ENCODE results near the gene DENND1B. TPM values are rescaled to one million over a fixed set of nuclear protein-coding genes. Genes with fewer than 3 reads are reported as not detected.
"Not testable (repeated sequence)": the region's sequence is repeated elsewhere in the genome, so short reads cannot be mapped to it uniquely, and the experiment has no call there.

DENND1B gene
- total RNA-seq, 1 experiment from 2014 or later: 20.9 TPM

GRCh38 chr1:197768014-197768805 lies 7.1 kb downstream of the DENND1B start:
- no TSS peak for BruUV-seq (replicated peaks)
- TF ChIP-seq CTCF (IDR thresholded peaks at IDR 0.05; ENCODE audit: unreplicated experiment): no peak
- Mint-ChIP-seq H3K27me3 (ENCODE audit: insufficient read depth, unreplicated experiment) (no peaks in the 10 kb centered on the region), H3K36me3 (ENCODE audit: insufficient read depth, unreplicated experiment) (peaks cover 11% of the 10 kb centered on the region), H3K9me3 (ENCODE audit: unreplicated experiment) (no peaks in the 10 kb centered on the region), H3K27ac (ENCODE audit: low read depth, unreplicated experiment) (peak overlapping the region; percentile 27), H3K4me3 (ENCODE audit: unreplicated experiment) (no peak overlapping the region), H3K4me1 (ENCODE audit: insufficient read depth, unreplicated experiment) (peaks cover 30% of the 10 kb centered on the region)
- ChIA-PET CTCF (interaction anchor here (0.7 to 1.5 kb wide), 4 partner anchors 13 to 157 kb away, joined by 3 to 5 read pairs (median 4); no protein-coding TSS in a partner anchor), POLR2A (interaction anchor here (0.5 to 0.7 kb wide), 3 partner anchors 21 to 77 kb away, joined by 3 to 6 read pairs (median 4); no protein-coding TSS in a partner anchor)
- no peak for DNase-seq (ENCODE audit: unreplicated experiment)
- intact Hi-C loops (cut with micrococcal nuclease): no loop called here

DNA sequence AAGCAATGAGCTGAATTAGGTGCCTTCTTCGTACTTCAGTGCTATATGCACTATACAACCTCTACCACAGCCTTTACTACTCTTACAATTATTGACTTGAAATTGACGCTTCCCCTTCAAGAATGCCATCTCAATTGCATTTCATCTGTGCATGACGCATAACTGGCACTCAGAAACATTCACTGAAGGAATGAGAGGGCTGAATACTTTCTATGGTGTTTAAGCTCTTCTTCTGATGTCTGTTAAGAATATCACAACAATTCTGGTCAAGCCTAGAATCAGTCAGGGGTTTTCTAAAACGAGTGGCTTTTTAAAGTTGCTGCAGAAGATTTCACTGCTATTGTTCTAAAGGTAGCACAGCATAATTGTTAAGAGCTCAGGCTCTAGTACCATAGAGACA lies 11.5 kb downstream of the DENND1B start:
- H3K9me3 Mint-ChIP-seq (ENCODE audit: unreplicated experiment): peaks cover 6% of the 10 kb centered on the region
- no peaks in the 10 kb centered on the region for H3K27me3 Mint-ChIP-seq (ENCODE audit: insufficient read depth, unreplicated experiment)
- intact Hi-C loops (cut with micrococcal nuclease): no loop called here
- ChIA-PET POLR2A (interaction anchor here (0.7 to 4.3 kb wide), 5 partner anchors 8 to 44 kb away, joined by 3 to 28 read pairs (median 5); partner anchors contain the start of gene DENND1B), CTCF (interaction anchor here (0.6 to 2.0 kb wide), 6 partner anchors 9 to 162 kb away, joined by 3 to 6 read pairs (median 5); partner anchors contain the start of gene DENND1B)
- no peak for DNase-seq (ENCODE audit: unreplicated experiment)
- H3K36me3 Mint-ChIP-seq (ENCODE audit: insufficient read depth, unreplicated experiment): peaks cover 18% of the 10 kb centered on the region
- BruUV-seq (replicated peaks): no TSS peak
- no peak for TF ChIP-seq CTCF (IDR thresholded peaks at IDR 0.05; ENCODE audit: unreplicated experiment)
- no peak overlapping the region for H3K4me3 Mint-ChIP-seq (ENCODE audit: unreplicated experiment)
- no peak overlapping the region for H3K27ac Mint-ChIP-seq (ENCODE audit: low read depth, unreplicated experiment)
- H3K4me1 Mint-ChIP-seq (ENCODE audit: insufficient read depth, unreplicated experiment): peaks cover 11% of the 10 kb centered on the region

DNA sequence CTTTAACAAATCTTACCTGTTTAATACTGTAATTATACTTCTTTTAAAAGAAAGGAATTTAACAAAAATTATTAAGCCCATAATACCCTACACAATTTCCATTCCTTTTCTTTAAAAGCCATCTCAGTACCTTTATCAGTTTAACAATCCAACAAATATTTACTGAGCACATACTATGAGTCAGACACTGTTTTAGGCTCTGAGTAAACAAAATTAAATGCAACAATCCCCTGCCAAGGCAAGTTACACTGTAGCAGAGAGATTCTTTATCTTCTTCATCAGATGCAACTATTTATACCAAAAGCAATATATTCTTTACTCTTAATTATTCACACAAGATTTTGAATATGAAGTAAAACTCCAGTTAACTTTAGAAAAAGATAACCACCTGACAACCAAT lies 12.0 kb downstream of the DENND1B start:
- H3K36me3 Mint-ChIP-seq (ENCODE audit: insufficient read depth, unreplicated experiment): peaks cover 18% of the 10 kb centered on the region
- intact Hi-C loops (cut with micrococcal nuclease): no loop called here
- H3K9me3 Mint-ChIP-seq (ENCODE audit: unreplicated experiment): peaks cover 6% of the 10 kb centered on the region
- no peak for DNase-seq (ENCODE audit: unreplicated experiment)
- CTCF ChIA-PET: interaction anchor here (0.6 to 2.0 kb wide), 5 partner anchors 9 to 363 kb away, joined by 3 to 6 read pairs (median 5); partner anchors contain the start of gene DENND1B
- no peak overlapping the region for H3K27ac Mint-ChIP-seq (ENCODE audit: low read depth, unreplicated experiment)
- BruUV-seq (replicated peaks): no TSS peak
- H3K27me3 Mint-ChIP-seq (ENCODE audit: insufficient read depth, unreplicated experiment): no peaks in the 10 kb centered on the region
- peaks cover 9% of the 10 kb centered on the region for H3K4me1 Mint-ChIP-seq (ENCODE audit: insufficient read depth, unreplicated experiment)
- H3K4me3 Mint-ChIP-seq (ENCODE audit: unreplicated experiment): no peak overlapping the region
- POLR2A ChIA-PET: interaction anchor here (0.6 to 4.3 kb wide), 5 partner anchors 8 to 146 kb away, joined by 3 to 28 read pairs (median 5); partner anchors contain the start of gene DENND1B
- TF ChIP-seq CTCF (IDR thresholded peaks at IDR 0.05; ENCODE audit: unreplicated experiment): no peak

DNA sequence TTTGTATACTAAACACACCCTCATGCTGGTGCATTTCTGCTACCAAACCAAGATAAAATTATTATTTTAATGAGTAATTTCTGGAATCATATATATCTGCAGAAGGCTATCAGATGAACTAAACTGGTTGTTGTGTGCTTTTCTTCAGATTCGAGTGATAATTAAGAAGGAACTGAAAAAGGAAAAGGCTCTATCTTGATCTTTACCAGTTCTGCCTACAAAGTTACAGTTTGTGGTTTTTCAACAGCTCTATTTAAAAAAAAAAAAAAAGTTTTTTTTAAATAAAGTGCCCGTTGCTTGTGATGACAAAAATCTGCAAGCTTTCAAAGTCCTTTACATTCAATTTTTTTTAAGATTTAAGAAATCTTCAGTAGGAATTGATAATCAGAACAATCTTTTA lies 13.6 kb downstream of the DENND1B start:
- TF ChIP-seq CTCF (IDR thresholded peaks at IDR 0.05; ENCODE audit: unreplicated experiment): no peak

DNA sequence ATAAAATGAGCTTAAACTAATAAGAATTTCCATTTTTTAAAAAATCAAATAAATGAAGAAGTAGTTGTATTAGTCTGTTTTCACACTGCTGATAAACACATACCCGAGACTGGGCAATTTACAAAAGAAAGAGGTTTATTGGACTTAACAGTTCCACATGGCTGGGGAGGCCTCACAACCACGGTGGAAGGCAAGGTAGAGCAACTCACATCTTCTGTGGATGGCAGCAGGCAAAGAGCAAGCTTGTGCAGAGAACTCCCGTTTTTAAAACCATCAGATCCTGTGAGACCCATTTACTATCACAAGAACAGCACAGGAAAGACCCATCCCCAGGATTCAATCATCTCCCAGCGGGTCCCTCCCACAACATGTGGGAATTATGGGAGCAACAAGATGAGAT lies 19.7 kb downstream of the DENND1B start:
- BruUV-seq (replicated peaks); H3K27me3 Mint-ChIP-seq (ENCODE audit: insufficient read depth, unreplicated experiment); intact Hi-C loops (cut with micrococcal nuclease); H3K4me3 Mint-ChIP-seq (ENCODE audit: unreplicated experiment); H3K27ac Mint-ChIP-seq (ENCODE audit: low read depth, unreplicated experiment); H3K4me1 Mint-ChIP-seq (ENCODE audit: insufficient read depth, unreplicated experiment); DNase-seq (ENCODE audit: unreplicated experiment): not testable (repeated sequence)
- H3K36me3 Mint-ChIP-seq (ENCODE audit: insufficient read depth, unreplicated experiment): peaks cover 29% of the 10 kb centered on the region
- ChIA-PET POLR2A (interaction anchor here (0.6 to 0.9 kb wide), 4 partner anchors 8 to 965 kb away, joined by 3 to 5 read pairs (median 4); no protein-coding TSS in a partner anchor), CTCF (interaction anchor here (0.6 kb wide), 1 partner anchor 13 kb away, joined by 3 read pairs; no protein-coding TSS in a partner anchor)
- peaks cover 17% of the 10 kb centered on the region for H3K9me3 Mint-ChIP-seq (ENCODE audit: unreplicated experiment)

More for the DNA sequence above, 13.6 kb downstream of the DENND1B start:
- intact Hi-C loops (cut with micrococcal nuclease): no loop called here
- H3K36me3 Mint-ChIP-seq (ENCODE audit: insufficient read depth, unreplicated experiment): peaks cover 9% of the 10 kb centered on the region
- peaks cover 6% of the 10 kb centered on the region for H3K4me1 Mint-ChIP-seq (ENCODE audit: insufficient read depth, unreplicated experiment)
- H3K4me3 Mint-ChIP-seq (ENCODE audit: unreplicated experiment): no peak overlapping the region
- no peak overlapping the region for H3K27ac Mint-ChIP-seq (ENCODE audit: low read depth, unreplicated experiment)
- CTCF ChIA-PET: interaction anchor here (0.6 to 0.9 kb wide), 5 partner anchors 10 to 312 kb away, joined by 3 to 6 read pairs (median 4); no protein-coding TSS in a partner anchor
- POLR2A ChIA-PET: interaction anchor here (1.7 to 4.3 kb wide), 3 partner anchors 11 to 141 kb away, joined by 7 to 28 read pairs (median 20); partner anchors contain the start of genes C1orf53 and DENND1B
- peaks cover 6% of the 10 kb centered on the region for H3K9me3 Mint-ChIP-seq (ENCODE audit: unreplicated experiment)
- H3K27me3 Mint-ChIP-seq (ENCODE audit: insufficient read depth, unreplicated experiment): no peaks in the 10 kb centered on the region
- BruUV-seq (replicated peaks): no TSS peak
- no peak for DNase-seq (ENCODE audit: unreplicated experiment)
